Cardiac muscle cell (in vitro differentiated cells and primary cell): ENCODE results near the gene SPIRE1. TPM values are rescaled to one million over a fixed set of nuclear protein-coding genes. Genes with fewer than 3 reads are reported as not detected.
A peak's percentile ranks its signal among the peaks of the same experiment; 100 is the strongest.

ENCODE experiments used
- DNase-seq, 2 donors: peaks; one replicate each; pipeline versions ENCODE4 v3.0.0 to v3.0.0-alpha.2; 2010 to 2017; ENCODE audit warnings: low read depth in 1 of 2, low spot score in 1 of 2
- H3K27ac ChIP-seq: fragments of 200-600 bp; sonication (generic); 2 replicates; pipeline ENCODE4 v1.5.1; 2016
- H3K27me3 ChIP-seq: fragments of 200-600 bp; sonication (generic); 2 replicates; pipeline ENCODE4 v1.6.0; 2016; ENCODE audit warnings: control low read depth
- H3K36me3 ChIP-seq: fragments of 200-600 bp; sonication (generic); 2 replicates; pipeline ENCODE4 v1.5.1; 2016; ENCODE audit warnings: control low read depth
- H3K4me1 ChIP-seq: fragments of 200-600 bp; sonication (generic); 2 replicates; pipeline ENCODE4 v1.8.1; 2017; ENCODE audit warnings: low read depth, mild to moderate bottlenecking, mixed run types
- H3K4me3 ChIP-seq: fragments of 200-600 bp; sonication (generic); 2 replicates; pipeline ENCODE4 v1.5.1; 2016; ENCODE audit warnings: mild to moderate bottlenecking
- H3K9me3 ChIP-seq: fragments of 200-600 bp; sonication (generic); 2 replicates; pipeline ENCODE4 v1.5.1; 2017; ENCODE audit warnings: low read depth, mild to moderate bottlenecking, control low read depth
- polyA plus RNA-seq: library from polyadenylated mRNA; unstranded; fragments of >200 nt; fragmentation: Nextera tagmentation; extraction: Ambion mirVana; gene quantifications from 2 replicates; pipeline ENCODE4 v1.2.1, GENCODE V29; 2016
- total RNA-seq: library from RNA; depleted of rRNA; stranded (reverse); fragments of >200 nt; gene quantifications from 2 replicates; pipeline ENCODE4 v1.2.3, GENCODE V29; 2016
- TF ChIP-seq, protein P1 (sequence below): IDR thresholded peaks from 2 replicates; pipeline ENCODE4 v1.5.1; 2012; ENCODE audit warnings: low read depth, mild to moderate bottlenecking, low read length

Gene SPIRE1
- total and polyA plus RNA-seq, 2 experiments from 2014 or later = 17.8 to 19.6 TPM

DNA sequence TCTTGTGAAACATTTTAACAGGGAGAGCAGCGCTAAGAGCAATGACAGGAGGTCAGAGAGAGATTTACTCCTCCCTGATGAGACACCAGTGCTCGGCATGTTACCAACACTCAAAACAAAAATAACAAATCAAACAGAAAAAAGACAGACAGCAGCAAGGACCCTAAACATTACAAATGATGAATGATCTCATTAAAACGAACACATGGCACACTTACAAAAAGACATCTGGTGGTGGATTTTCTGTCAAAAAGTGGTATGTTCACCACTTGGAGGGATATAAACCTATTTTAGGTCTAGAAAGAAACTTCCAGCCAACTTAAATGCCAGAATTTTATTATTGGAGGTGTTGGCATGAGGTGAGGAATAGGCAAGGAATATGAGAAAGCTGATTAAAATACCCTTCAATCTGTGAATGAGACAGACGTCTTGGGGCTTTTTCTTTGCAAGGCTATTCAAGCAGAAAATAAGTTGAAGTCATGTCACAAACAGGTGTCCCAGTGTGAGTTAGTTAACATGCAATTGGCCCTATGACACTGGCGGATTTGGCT is 137.4 kb downstream of the SPIRE1 start:
- no peaks in the 10 kb centered on the region for H3K9me3 ChIP-seq
- no peak overlapping the region for H3K4me3 ChIP-seq
- peak in 1 of 2 donors; percentile 22 for DNase-seq
- H3K27ac ChIP-seq = no peak overlapping the region
- H3K27me3 ChIP-seq = no peaks in the 10 kb centered on the region
- TF ChIP-seq, protein P1, sequence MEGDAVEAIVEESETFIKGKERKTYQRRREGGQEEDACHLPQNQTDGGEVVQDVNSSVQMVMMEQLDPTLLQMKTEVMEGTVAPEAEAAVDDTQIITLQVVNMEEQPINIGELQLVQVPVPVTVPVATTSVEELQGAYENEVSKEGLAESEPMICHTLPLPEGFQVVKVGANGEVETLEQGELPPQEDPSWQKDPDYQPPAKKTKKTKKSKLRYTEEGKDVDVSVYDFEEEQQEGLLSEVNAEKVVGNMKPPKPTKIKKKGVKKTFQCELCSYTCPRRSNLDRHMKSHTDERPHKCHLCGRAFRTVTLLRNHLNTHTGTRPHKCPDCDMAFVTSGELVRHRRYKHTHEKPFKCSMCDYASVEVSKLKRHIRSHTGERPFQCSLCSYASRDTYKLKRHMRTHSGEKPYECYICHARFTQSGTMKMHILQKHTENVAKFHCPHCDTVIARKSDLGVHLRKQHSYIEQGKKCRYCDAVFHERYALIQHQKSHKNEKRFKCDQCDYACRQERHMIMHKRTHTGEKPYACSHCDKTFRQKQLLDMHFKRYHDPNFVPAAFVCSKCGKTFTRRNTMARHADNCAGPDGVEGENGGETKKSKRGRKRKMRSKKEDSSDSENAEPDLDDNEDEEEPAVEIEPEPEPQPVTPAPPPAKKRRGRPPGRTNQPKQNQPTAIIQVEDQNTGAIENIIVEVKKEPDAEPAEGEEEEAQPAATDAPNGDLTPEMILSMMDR = no peak
- no peaks in the 10 kb centered on the region for H3K36me3 ChIP-seq
- peaks cover 7% of the 10 kb centered on the region for H3K4me1 ChIP-seq

DNA sequence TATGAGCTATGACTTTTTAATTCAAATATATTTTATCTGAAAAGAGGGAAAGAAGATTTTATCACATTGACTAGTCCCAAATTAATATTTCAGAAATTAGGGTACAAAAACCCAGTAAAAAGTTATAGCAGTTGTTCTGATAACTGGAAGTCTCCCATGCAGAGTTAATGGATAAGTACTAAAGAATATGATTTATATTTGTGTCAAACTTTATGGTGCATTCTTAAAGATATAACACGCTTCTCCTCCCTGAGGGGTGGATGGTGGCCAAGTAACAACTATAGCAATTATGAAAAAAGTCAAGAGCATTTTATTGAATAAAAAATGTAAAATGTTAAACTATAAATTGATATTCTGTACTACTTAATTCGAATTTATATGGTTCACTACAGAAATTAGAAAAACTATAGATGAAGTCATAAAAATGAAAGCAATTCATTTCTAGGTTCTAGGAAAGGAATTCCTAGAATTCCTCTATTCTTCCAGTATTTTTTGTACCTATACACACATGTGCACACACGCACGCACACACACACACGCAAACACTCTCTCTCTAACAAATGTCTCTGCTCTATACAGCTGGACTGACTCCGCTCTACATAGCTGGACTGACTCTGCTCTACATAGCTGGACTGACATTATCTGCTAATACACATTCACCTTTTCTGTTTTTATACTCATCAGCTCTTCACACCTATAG is 138.9 kb downstream of the SPIRE1 start:
- TF ChIP-seq, protein P1 = no peak
- H3K27me3 ChIP-seq = no peaks in the 10 kb centered on the region
- DNase-seq = peak in 1 of 2 donors; percentile 5
- H3K9me3 ChIP-seq = no peaks in the 10 kb centered on the region
- no peaks in the 10 kb centered on the region for H3K36me3 ChIP-seq
- H3K27ac ChIP-seq = no peak overlapping the region
- H3K4me3 ChIP-seq = no peak overlapping the region
- H3K4me1 ChIP-seq = peaks cover 7% of the 10 kb centered on the region

DNA sequence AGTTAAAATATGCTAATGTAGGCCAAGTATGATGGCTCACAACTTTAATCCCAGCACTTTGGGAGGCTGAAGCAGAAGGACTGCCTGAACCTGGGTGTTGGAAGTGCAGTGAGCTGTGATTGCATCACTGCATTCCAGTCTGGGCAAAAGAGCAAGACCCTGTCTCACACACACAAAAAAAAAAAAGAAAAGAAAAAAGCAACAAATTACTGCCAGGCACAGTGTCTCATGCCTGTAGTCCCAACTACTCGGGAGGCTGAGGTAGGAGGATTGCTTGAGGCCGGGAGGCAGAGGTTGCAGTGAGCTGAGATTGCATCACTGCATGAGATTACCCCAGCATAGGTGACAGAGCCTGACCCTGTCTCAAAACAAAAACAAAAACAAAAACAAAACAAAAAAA is 139.6 kb downstream of the SPIRE1 start:
- Histone ChIP-seq H3K27me3 (no peaks in the 10 kb centered on the region), H3K4me3 (no peak overlapping the region), H3K9me3 (no peaks in the 10 kb centered on the region), H3K27ac (no peak overlapping the region), H3K36me3 (no peaks in the 10 kb centered on the region), H3K4me1 (peaks cover 7% of the 10 kb centered on the region)
- TF ChIP-seq, protein P1 = no peak
- peak in 1 of 2 donors; percentile 84 for DNase-seq

DNA sequence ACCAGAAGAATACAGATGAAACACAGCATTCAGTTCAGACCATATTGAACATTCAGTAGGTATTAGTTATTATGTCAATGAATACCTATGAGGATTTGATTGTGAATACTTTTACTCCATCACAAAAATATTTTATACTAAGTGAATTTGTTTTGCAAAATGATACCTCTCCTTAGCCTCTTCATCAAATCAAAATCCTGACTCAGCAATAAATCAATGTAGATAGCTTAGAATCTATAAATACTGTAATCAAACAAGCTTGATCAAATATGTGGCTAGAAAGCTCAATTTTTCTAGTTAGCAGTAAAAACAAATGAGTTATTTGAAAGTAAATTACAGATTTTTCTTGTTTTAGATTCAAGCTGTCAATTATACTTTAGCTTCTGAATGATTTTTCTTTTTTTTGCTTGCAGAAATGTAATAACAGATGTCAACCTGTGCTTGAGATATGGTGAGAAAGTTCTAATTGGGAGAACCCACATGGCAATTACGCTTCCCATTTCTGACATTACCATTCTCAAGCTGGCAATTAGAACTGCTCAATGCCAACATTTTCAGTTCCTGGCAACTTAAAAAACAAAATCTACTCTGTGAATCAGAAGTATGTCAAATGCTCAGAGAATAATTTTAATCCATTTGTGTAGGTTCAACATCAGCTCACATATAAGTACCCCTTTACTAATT is 140.6 kb downstream of the SPIRE1 start:
- Histone ChIP-seq H3K9me3 (no peaks in the 10 kb centered on the region), H3K4me3 (no peak overlapping the region), H3K36me3 (no peaks in the 10 kb centered on the region), H3K27me3 (no peaks in the 10 kb centered on the region), H3K4me1 (peaks cover 7% of the 10 kb centered on the region), H3K27ac (no peak overlapping the region)
- TF ChIP-seq, protein P1 = no peak
- no peak for DNase-seq

DNA sequence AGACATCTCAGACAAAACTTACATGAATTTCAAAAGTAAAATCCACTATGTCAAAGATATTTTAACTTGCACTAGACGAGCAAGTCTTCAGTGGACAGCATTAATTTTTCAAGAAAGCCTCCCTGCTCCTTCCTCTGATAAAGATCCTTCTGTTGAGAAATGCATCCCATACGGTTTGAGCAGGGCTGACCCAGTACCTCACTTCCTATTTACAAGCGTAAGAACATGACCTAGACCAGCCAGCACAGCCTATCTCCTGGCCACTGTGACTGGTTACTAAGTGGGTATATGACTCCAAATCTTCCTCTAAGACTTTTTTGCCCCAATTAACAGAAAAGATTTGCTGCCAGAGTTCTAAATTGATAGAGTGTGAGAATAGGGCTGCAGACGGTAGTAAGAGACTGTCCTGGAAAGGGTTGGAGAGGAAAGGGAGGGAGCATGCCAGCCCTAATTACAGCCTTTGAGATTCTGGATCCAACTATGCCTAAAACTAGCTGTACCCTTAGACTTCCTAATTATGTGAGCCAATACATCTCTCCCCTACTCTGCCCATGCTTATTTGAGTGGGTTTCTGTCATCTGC is 141.8 kb downstream of the SPIRE1 start:
- Histone ChIP-seq H3K9me3 (no peaks in the 10 kb centered on the region), H3K4me3 (no peak overlapping the region), H3K27ac (peak overlapping the region; percentile 20), H3K36me3 (no peaks in the 10 kb centered on the region), H3K4me1 (peaks cover 7% of the 10 kb centered on the region), H3K27me3 (no peaks in the 10 kb centered on the region)
- TF ChIP-seq, protein P1 = no peak
- peak in 1 of 2 donors; percentile 72 for DNase-seq
